A673 (cell line): ENCODE measurements around the gene C1orf159. TPM values are rescaled to one million over a fixed set of nuclear protein-coding genes. Genes with fewer than 3 reads are reported as not detected.

ENCODE experiments used
- BruUV-seq: library from RNA; stranded (reverse); fragments of 400-500 nt; replicated peaks from 2 replicates; lab custom pipeline; 2021; lab: Mats Ljungman, UMichigan
- CTCF ChIA-PET: fragments of 300-600 bp; sonication (Branson Sonifier 250); formaldehyde crosslinking; loops from one replicate; lab custom pipeline; 2022; ENCODE audit warnings: antibody characterized with exemption; lab: Charles Lee
- POLR2A ChIA-PET: fragments of 300-600 bp; sonication (Branson Sonifier 250); formaldehyde crosslinking; loops from one replicate; lab custom pipeline; 2022; ENCODE audit warnings: antibody characterized with exemption; ENCODE audit not compliant: low non-redundant PET; lab: Charles Lee
- DNase-seq: peaks from one replicate; pipeline ENCODE4 v3.0.0-alpha.2; 2015; ENCODE audit warnings: low spot score
- H3K27ac ChIP-seq: fragments of 200-600 bp; sonication (generic); 2 replicates; pipeline ENCODE4 v1.5.1; 2016; ENCODE audit warnings: mixed run types, low read depth, mild to moderate bottlenecking, mixed read lengths, antibody characterized with exemption, low read length; ENCODE audit not compliant: poor library complexity, severe bottlenecking
- H3K27me3 ChIP-seq: fragments of 200-600 bp; sonication (generic); replicated peaks from 2 replicates; pipeline ENCODE4 v1.6.1; 2017; ENCODE audit warnings: mixed run types, low read depth, mild to moderate bottlenecking, mixed read lengths, antibody characterized with exemption, low read length; ENCODE audit not compliant: insufficient read depth, poor library complexity
- H3K36me3 ChIP-seq: fragments of 200-600 bp; sonication (generic); 2 replicates; pipeline ENCODE4 v1.6.1; 2016; ENCODE audit warnings: mixed run types, mild to moderate bottlenecking, mixed read lengths, antibody characterized with exemption, low read length; ENCODE audit not compliant: insufficient read depth, poor library complexity, severe bottlenecking
- H3K4me1 ChIP-seq: fragments of 200-600 bp; sonication (generic); 2 replicates; pipeline ENCODE4 v1.6.1; 2017; ENCODE audit warnings: mixed run types, mild to moderate bottlenecking, mixed read lengths, antibody characterized with exemption, low read length; ENCODE audit not compliant: insufficient read depth, poor library complexity, severe bottlenecking
- H3K4me3 ChIP-seq: fragments of 200-600 bp; sonication (generic); 2 replicates; pipeline ENCODE4 v1.5.1; 2016; ENCODE audit warnings: low read depth, mixed run types, mild to moderate bottlenecking, mixed read lengths, low read length; ENCODE audit not compliant: poor library complexity, severe bottlenecking
- H3K9me3 ChIP-seq: fragments of 200-600 bp; sonication (generic); 2 replicates; pipeline ENCODE4 v1.6.1; 2016; ENCODE audit warnings: mixed run types, low read depth, mild to moderate bottlenecking, mixed read lengths, antibody characterized with exemption, low read length; ENCODE audit not compliant: poor library complexity, severe bottlenecking
- EZH2 ChIP-seq: fragments of 200-600 bp; sonication (generic); IDR thresholded peaks from 2 replicates; pipeline ENCODE4 v1.6.1; 2017; ENCODE audit warnings: borderline replicate concordance, low read depth, mild to moderate bottlenecking, mixed read lengths, antibody characterized with exemption, low read length; ENCODE audit not compliant: poor library complexity, severe bottlenecking
- intact Hi-C: fragments of 100-400 bp; cut with micrococcal nuclease; formaldehyde crosslinking; loops from one replicate; pipeline ENCODE4 v1.10.0; 2022; ENCODE audit not compliant: unreplicated experiment
- total RNA-seq: library from RNA; stranded (reverse); gene quantifications from 2 replicates; pipeline ENCODE4 v1.2.3, GENCODE V29; 2021
- TF ChIP-seq, protein P1 (sequence below): fragments of 300-800, 200-600 bp; sonication (generic); conservative IDR thresholded peaks from 2 replicates; pipeline ENCODE4 v1.5.1; 2017; ENCODE audit warnings: low read depth, mild to moderate bottlenecking, antibody characterized with exemption, low read length, moderate library complexity, mixed read lengths

C1orf159 gene
- total RNA-seq, 1 experiment from 2014 or later, result 26.8 TPM

DNA sequence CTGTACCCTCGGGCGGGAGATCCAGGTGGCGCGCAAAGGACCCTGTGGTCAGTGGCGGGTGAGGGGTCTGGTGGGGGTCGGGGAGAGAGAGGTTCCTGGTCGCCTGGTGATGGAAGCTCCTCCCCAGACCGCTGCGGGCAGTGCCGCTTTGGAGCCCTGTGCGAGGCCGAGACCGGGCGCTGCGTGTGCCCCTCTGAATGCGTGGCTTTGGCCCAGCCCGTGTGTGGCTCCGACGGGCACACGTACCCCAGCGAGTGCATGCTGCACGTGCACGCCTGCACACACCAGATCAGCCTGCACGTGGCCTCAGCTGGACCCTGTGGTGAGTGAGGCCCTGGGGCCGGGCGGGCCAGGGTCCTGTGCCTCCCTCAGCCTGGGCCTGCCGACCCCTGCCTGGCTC, 72.5 kb downstream of the C1orf159 start:
- no peak overlapping the region for H3K27ac ChIP-seq
- intact Hi-C loops, result no loop called here
- DNase-seq, result no peak
- H3K4me3 ChIP-seq, result no peak overlapping the region
- H3K4me1 ChIP-seq, result peaks cover 17% of the 10 kb centered on the region
- H3K27me3 ChIP-seq, result no peaks in the 10 kb centered on the region
- ChIA-PET POLR2A (no interaction called here), CTCF (no interaction called here)
- TF ChIP-seq, protein P1, sequence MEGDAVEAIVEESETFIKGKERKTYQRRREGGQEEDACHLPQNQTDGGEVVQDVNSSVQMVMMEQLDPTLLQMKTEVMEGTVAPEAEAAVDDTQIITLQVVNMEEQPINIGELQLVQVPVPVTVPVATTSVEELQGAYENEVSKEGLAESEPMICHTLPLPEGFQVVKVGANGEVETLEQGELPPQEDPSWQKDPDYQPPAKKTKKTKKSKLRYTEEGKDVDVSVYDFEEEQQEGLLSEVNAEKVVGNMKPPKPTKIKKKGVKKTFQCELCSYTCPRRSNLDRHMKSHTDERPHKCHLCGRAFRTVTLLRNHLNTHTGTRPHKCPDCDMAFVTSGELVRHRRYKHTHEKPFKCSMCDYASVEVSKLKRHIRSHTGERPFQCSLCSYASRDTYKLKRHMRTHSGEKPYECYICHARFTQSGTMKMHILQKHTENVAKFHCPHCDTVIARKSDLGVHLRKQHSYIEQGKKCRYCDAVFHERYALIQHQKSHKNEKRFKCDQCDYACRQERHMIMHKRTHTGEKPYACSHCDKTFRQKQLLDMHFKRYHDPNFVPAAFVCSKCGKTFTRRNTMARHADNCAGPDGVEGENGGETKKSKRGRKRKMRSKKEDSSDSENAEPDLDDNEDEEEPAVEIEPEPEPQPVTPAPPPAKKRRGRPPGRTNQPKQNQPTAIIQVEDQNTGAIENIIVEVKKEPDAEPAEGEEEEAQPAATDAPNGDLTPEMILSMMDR, result no peak
- TF ChIP-seq EZH2, result no peak
- peaks cover 21% of the 10 kb centered on the region for H3K36me3 ChIP-seq
- no TSS peak for BruUV-seq
- no peaks in the 10 kb centered on the region for H3K9me3 ChIP-seq

DNA sequence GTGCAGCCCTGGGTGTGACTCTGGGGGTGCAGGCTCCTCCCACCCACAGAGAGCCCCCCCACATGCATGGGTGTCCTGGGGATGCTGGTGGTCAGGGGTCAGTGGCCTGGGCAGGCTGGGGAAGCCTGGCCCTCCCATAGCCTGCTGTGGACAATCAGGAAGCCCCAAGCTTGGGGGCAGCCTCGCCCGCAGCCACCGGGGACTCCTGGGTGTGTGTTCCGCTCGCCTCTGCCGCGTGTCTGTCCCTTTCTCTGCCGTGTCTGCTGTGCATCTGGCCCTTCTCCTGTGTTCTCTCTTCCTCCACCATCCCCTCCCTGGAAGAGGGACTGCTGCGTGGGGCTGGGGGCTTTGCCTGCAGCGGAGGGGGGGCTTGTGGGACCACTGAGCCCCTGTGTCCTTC, 73.1 kb downstream of the C1orf159 start:
- TF ChIP-seq, protein P1, result no peak
- no peak for TF ChIP-seq EZH2
- Histone ChIP-seq H3K27ac (no peak overlapping the region), H3K27me3 (no peaks in the 10 kb centered on the region), H3K4me1 (peaks cover 17% of the 10 kb centered on the region), H3K9me3 (no peaks in the 10 kb centered on the region), H3K36me3 (peaks cover 21% of the 10 kb centered on the region), H3K4me3 (no peak overlapping the region)
- ChIA-PET CTCF (no interaction called here), POLR2A (no interaction called here)
- BruUV-seq, result no TSS peak
- intact Hi-C loops, result no loop called here
- no peak for DNase-seq

DNA sequence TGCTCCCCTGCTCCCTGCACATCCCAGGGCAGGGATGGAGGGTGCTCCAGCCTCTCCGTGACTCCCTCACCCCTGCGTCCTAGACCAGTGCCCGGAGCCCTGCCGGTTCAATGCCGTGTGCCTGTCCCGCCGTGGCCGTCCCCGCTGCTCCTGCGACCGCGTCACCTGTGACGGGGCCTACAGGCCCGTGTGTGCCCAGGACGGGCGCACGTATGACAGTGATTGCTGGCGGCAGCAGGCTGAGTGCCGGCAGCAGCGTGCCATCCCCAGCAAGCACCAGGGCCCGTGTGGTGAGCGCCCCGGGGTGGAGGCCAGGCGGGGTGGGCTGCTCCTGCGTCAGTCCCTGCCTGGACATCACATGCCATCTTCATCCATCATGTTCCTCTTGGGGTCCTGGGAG, 74.0 kb downstream of the C1orf159 start:
- ChIA-PET POLR2A (no interaction called here), CTCF (no interaction called here)
- Histone ChIP-seq H3K27ac (no peak overlapping the region), H3K27me3 (no peaks in the 10 kb centered on the region), H3K4me1 (peaks cover 17% of the 10 kb centered on the region), H3K36me3 (peaks cover 16% of the 10 kb centered on the region), H3K4me3 (no peak overlapping the region), H3K9me3 (no peaks in the 10 kb centered on the region)
- no peak for TF ChIP-seq EZH2
- TF ChIP-seq, protein P1, result no peak
- intact Hi-C loops, result no loop called here
- DNase-seq, result no peak
- no TSS peak for BruUV-seq
